ENCODE measurements around the gene CELF2. TPM values are rescaled to one million over a fixed set of nuclear protein-coding genes. Genes with fewer than 3 reads are reported as not detected.

Gene CELF2
- total RNA-seq, 1 donor from 2014 or later: 89.2 TPM

DNA sequence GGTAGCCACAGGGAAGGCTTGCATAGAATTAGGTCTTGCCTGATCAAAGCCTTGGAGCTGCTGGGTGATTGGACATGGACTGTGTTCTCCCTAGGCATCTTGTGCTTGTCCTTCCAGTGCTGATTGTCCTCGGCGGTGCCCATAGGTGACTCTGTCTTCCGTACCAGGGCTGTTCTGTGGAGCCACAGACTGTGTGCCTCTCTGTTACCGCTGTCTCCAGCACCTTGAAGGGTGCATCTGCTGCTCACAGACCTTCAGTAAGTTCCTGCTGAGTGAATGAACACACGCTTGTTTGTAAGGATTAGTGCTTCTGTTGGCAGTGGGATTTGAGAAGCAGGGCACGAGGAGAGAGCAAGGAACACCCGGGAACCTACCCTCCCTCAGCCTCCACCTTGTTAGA lies 116.7 kb downstream of the CELF2 start:
- Mint-ChIP-seq H3K4me1 (no peaks in the 10 kb centered on the region), H3K27me3 (peaks cover 3% of the 10 kb centered on the region), H3K36me3 (ENCODE audit: low read depth) (no peaks in the 10 kb centered on the region), H3K4me3 (no peak overlapping the region), H3K27ac (no peak overlapping the region), H3K9me3 (no peaks in the 10 kb centered on the region)
- DNase-seq (no peak), ATAC-seq (ENCODE audit: low read depth) (no peak)
- CTCF ChIA-PET: no interaction called here
- POLR2A ChIA-PET: interaction anchor here (1.0 kb wide), 1 partner anchor 11 kb away, joined by 3 read pairs; no protein-coding TSS in a partner anchor
- TF ChIP-seq, protein P1, sequence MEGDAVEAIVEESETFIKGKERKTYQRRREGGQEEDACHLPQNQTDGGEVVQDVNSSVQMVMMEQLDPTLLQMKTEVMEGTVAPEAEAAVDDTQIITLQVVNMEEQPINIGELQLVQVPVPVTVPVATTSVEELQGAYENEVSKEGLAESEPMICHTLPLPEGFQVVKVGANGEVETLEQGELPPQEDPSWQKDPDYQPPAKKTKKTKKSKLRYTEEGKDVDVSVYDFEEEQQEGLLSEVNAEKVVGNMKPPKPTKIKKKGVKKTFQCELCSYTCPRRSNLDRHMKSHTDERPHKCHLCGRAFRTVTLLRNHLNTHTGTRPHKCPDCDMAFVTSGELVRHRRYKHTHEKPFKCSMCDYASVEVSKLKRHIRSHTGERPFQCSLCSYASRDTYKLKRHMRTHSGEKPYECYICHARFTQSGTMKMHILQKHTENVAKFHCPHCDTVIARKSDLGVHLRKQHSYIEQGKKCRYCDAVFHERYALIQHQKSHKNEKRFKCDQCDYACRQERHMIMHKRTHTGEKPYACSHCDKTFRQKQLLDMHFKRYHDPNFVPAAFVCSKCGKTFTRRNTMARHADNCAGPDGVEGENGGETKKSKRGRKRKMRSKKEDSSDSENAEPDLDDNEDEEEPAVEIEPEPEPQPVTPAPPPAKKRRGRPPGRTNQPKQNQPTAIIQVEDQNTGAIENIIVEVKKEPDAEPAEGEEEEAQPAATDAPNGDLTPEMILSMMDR (IDR thresholded peaks at IDR 0.05): no peak
- intact Hi-C loops (cut with micrococcal nuclease): no loop called here

DNA sequence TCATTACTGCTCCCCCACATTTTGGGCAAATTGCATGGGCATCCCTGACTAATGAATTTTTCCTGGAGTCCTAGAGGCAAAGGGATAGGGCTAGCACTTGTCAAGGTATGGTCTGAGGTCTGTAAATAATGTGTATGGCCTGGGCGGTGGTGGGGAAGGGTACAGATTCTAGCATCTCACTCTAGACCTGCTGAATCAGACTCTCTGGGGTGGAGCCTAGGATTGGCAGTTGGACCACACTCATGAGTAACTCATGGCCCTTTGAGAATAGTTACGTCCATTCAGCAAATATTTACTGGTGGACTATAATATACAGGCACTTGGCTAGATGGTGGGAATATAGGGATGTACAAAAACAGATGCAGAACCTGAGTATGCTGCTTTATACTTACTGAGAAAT lies 118.0 kb downstream of the CELF2 start:
- no peak for DNase-seq
- TF ChIP-seq, protein P1 (IDR thresholded peaks at IDR 0.05): no peak
- Mint-ChIP-seq H3K27me3 (peaks cover 3% of the 10 kb centered on the region), H3K36me3 (ENCODE audit: low read depth) (no peaks in the 10 kb centered on the region), H3K27ac (no peak overlapping the region), H3K4me3 (no peak overlapping the region), H3K9me3 (no peaks in the 10 kb centered on the region), H3K4me1 (no peaks in the 10 kb centered on the region)
- POLR2A ChIA-PET: no interaction called here
- no peak for ATAC-seq (ENCODE audit: low read depth)
- CTCF ChIA-PET: no interaction called here
- intact Hi-C loops (cut with micrococcal nuclease): no loop called here

DNA sequence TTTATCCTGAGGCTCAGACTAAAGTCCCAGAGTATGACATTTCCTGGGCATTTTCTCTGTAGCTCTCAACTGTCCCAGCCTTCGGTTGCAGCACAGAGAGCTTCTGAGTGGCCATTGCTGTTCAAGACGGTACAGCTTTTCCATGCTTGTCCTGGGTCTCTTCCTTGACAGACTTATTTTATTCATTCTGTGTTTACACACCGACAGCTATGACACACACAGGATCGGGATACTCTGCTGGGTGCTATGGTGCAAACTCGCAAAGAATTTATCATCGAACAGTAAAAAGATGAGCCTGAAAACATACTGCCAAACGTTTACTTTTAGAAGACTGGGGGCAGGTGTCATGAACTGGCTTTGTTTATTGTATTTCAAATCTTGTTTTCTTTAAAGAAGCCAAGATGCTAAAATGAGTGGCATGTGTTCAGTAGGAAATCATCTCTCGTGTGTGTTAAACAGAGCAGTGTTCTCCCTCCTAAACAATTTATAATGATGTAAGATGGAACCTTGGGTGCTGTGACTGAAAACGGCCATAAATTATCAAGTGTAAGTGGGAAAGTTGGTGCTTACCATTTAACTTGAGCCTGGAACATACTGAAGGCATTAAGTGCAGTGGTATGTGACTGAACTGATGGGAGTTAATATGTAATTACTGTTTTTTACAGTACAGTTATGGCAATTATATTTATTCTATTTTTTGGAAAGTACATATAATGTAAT lies 120.8 kb downstream of the CELF2 start:
- ATAC-seq (ENCODE audit: low read depth): no peak
- CTCF ChIA-PET: no interaction called here
- Mint-ChIP-seq H3K9me3 (no peaks in the 10 kb centered on the region), H3K4me3 (no peak overlapping the region), H3K27me3 (no peaks in the 10 kb centered on the region), H3K27ac (no peak overlapping the region), H3K36me3 (ENCODE audit: low read depth) (no peaks in the 10 kb centered on the region), H3K4me1 (peaks cover 24% of the 10 kb centered on the region)
- POLR2A ChIA-PET: no interaction called here
- TF ChIP-seq, protein P1 (IDR thresholded peaks at IDR 0.05): no peak
- intact Hi-C loops (cut with micrococcal nuclease): no loop called here
- DNase-seq: no peak

DNA sequence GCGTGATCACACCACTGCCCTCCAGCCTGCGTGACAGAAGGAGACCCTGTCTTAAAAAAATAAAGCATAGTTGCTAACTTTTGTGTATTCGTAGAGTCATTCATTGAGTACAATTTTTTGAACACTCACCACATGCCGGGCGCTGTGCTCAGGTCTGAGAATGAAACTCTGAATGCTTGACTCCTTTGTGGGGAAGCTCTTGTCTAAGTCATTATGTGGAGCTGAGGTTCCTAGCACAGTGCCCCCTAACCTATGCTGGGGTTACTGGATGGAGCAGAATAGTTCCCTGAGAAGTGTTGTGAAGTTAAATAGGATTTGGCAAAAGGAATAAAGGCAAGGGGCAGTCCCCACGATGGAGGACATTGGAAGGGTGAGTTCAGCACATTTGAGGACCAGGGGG lies 123.3 kb downstream of the CELF2 start:
- no peaks in the 10 kb centered on the region for H3K36me3 Mint-ChIP-seq (ENCODE audit: low read depth)
- H3K4me3 Mint-ChIP-seq: no peak overlapping the region
- no peaks in the 10 kb centered on the region for H3K9me3 Mint-ChIP-seq
- H3K27ac Mint-ChIP-seq: no peak overlapping the region
- no peaks in the 10 kb centered on the region for H3K27me3 Mint-ChIP-seq
- TF ChIP-seq, protein P1 (IDR thresholded peaks at IDR 0.05): no peak
- DNase-seq (no peak), ATAC-seq (ENCODE audit: low read depth) (no peak)
- POLR2A ChIA-PET: no interaction called here
- CTCF ChIA-PET: interaction anchor here (0.8 to 1.4 kb wide), 2 partner anchors 24 to 25 kb away, joined by 3 to 4 read pairs; no protein-coding TSS in a partner anchor
- H3K4me1 Mint-ChIP-seq: peaks cover 47% of the 10 kb centered on the region
- intact Hi-C loops (cut with micrococcal nuclease): loop anchor here (1.0 to 10.0 kb wide), 2 partner anchors 13 to 46 kb away; no protein-coding TSS in a partner anchor

DNA sequence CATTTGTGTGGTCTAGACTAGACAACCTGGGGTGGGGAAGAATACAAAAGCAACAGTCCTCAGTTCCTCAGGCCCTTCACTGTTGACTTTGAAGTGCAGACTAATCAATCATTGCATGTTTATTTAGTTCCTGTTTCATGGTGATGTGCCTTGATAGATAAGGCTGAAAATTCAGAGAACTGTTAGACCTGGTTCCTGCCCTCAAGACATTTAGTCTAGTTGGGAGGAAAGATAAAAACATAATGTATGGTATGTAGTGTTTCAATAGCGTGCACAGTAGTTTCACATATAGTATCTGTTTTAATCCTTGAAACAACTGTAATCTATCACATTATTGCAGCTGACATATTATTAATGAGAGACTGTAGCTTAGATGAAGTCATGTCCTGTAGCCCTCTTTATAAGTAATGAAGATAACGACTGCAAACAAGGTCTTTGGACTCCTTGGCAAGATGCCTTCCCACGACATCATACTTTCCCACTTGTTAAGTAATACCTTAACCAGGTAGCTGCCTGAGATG lies 124.0 kb downstream of the CELF2 start:
- Mint-ChIP-seq H3K9me3 (no peaks in the 10 kb centered on the region), H3K27ac (no peak overlapping the region), H3K4me3 (no peak overlapping the region), H3K4me1 (peaks cover 54% of the 10 kb centered on the region), H3K27me3 (no peaks in the 10 kb centered on the region), H3K36me3 (ENCODE audit: low read depth) (no peaks in the 10 kb centered on the region)
- TF ChIP-seq, protein P1 (IDR thresholded peaks at IDR 0.05): no peak
- POLR2A ChIA-PET: interaction anchor here (0.7 kb wide), 1 partner anchor 97 kb away, joined by 4 read pairs; no protein-coding TSS in a partner anchor
- DNase-seq (no peak), ATAC-seq (ENCODE audit: low read depth) (no peak)
- CTCF ChIA-PET: interaction anchor here (0.8 to 1.4 kb wide), 2 partner anchors 23 to 25 kb away, joined by 3 to 4 read pairs; no protein-coding TSS in a partner anchor
- intact Hi-C loops (cut with micrococcal nuclease): loop anchor here (1.0 to 10.0 kb wide), 2 partner anchors 13 to 47 kb away; no protein-coding TSS in a partner anchor
